ENCODE results near the gene RTN1. TPM values are rescaled to one million over a fixed set of nuclear protein-coding genes. Genes with fewer than 3 reads are reported as not detected.

RTN1 gene
- polyA plus RNA-seq, 1 of the 3 experiments (the other 2 are of a cell fraction) = 1.6 TPM

- CTCF ChIA-PET = no interaction called here
- Histone ChIP-seq H3K9ac (no peak overlapping the region), H3K4me3 (ENCODE audit: low read depth in 2 of 2, low read length in 1 of 2) (no peak overlapping the region), H2AFZ (ENCODE audit: low read depth) (no peak overlapping the region), H3K4me2 (no peak overlapping the region), H3K27ac (ENCODE audit: low read depth in 2 of 2, low read length in 1 of 2) (no peak overlapping the region), H3K79me2 (ENCODE audit: insufficient read depth) (no peaks in the 10 kb centered on the region), H3K27me3 (ENCODE audit: insufficient read depth) (no peaks in the 10 kb centered on the region), H4K20me1 (ENCODE audit: insufficient read depth) (no peaks in the 10 kb centered on the region), H3K4me1 (ENCODE audit: control insufficient read depth in 1 of 2, insufficient read depth in 2 of 2, low read depth in 1 of 2, low read length in 1 of 2) (no peaks in the 10 kb centered on the region), H3K9me2 (no peaks in the 10 kb centered on the region), H3K36me3 (replicated peaks in 1 of 2; ENCODE audit: control insufficient read depth in 1 of 2, insufficient read depth in 2 of 2, low read length in 1 of 2) (no peaks in the 10 kb centered on the region), H3K9me3 (no peaks in the 10 kb centered on the region), H3F3A (replicated peaks; ENCODE audit: insufficient read depth) (no peaks in the 10 kb centered on the region)
- DNase-seq = no peak
- TF ChIP-seq FOXM1 (IDR thresholded peaks at IDR 0.05; ENCODE audit: low read depth) (no peak), RCOR1 (IDR thresholded peaks at IDR 0.05; ENCODE audit: low read length) (no peak), CHD2 (IDR thresholded peaks at IDR 0.05; ENCODE audit: low read length, partially characterized antibody) (no peak), YY1 (IDR thresholded peaks at IDR 0.05; ENCODE audit: low read depth) (no peak), NFIC (IDR thresholded peaks at IDR 0.05; ENCODE audit: borderline replicate concordance) (no peak), RFX5 (IDR thresholded peaks at IDR 0.05; ENCODE audit: low read length) (no peak), GATA2 (CRISPR knock-in tag; IDR thresholded peaks at IDR 0.05) (no peak), TAF1 (IDR thresholded peaks at IDR 0.05; ENCODE audit: borderline replicate concordance, low read depth, low read length) (no peak), POLR2AphosphoS5 (IDR thresholded peaks at IDR 0.05; ENCODE audit: low read depth, low read length) (no peak), MAX (IDR thresholded peaks at IDR 0.05; ENCODE audit: low read depth) (no peak), GABPA (IDR thresholded peaks at IDR 0.05; ENCODE audit: low read depth) (no peak), EP300 (IDR thresholded peaks at IDR 0.05; ENCODE audit: borderline replicate concordance in 1 of 2, low read depth in 1 of 2, low read length in 1 of 2) (no peak), SIN3A (IDR thresholded peaks at IDR 0.05; ENCODE audit: borderline replicate concordance, low read depth, low read length) (no peak), USF2 (IDR thresholded peaks at IDR 0.05; ENCODE audit: borderline replicate concordance, low read depth, low read length) (no peak), JUND (IDR thresholded peaks at IDR 0.05) (no peak), ZBTB33 (IDR thresholded peaks at IDR 0.05; ENCODE audit: borderline replicate concordance, low read depth) (no peak), RAD21 (IDR thresholded peaks at IDR 0.05; ENCODE audit: low read length) (no peak)
- TF ChIP-seq, protein P1, sequence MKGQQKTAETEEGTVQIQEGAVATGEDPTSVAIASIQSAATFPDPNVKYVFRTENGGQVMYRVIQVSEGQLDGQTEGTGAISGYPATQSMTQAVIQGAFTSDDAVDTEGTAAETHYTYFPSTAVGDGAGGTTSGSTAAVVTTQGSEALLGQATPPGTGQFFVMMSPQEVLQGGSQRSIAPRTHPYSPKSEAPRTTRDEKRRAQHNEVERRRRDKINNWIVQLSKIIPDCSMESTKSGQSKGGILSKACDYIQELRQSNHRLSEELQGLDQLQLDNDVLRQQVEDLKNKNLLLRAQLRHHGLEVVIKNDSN (IDR thresholded peaks at IDR 0.05; ENCODE audit: borderline replicate concordance, low read depth) = no peak
- WGBS (ENCODE audit: low lambda C conversion rate) = 27% methylated on average over 2 of the region's 2 CpGs
- POLR2A ChIA-PET = no interaction called here
Observed at GRCh38 chr14:59787045-59787674, 83.4 kb downstream of the RTN1 start.
